Stimulated activated naive CD8-positive, alpha-beta T cell treated with anti-CD3 and anti-CD28 coated beads, Interleukin-15, amount 100 ng/mL, for 72 hours (primary cell): Measurements from ENCODE around the gene TRIOBP.
A peak's percentile ranks its signal among the peaks of the same experiment; 100 is the strongest.
"Not testable (repeated sequence)": the region's sequence is repeated elsewhere in the genome, so short reads cannot be mapped to it uniquely, and the experiment has no call there.

Source experiments
- ATAC-seq: fragments of 150-1000 bp; cut with Tn5 transposase; 2 replicates; pipeline ENCODE4 v1.10.0; 2021; ENCODE audit warnings: mild to moderate bottlenecking, moderate library complexity
- DNase-seq, 2 donors: peaks; one replicate each; pipeline ENCODE4 v3.0.0; 2021 to 2022
- H3K27ac Mint-ChIP-seq, 2 donors: one replicate each; pipeline ENCODE4 v1.8.0; 2022; ENCODE audit warnings: mild to moderate bottlenecking in 2 of 2, mixed read lengths in 2 of 2, moderate library complexity in 2 of 2
- H3K27me3 Mint-ChIP-seq: one replicate; pipeline ENCODE4 v1.8.0; 2022; ENCODE audit warnings: mixed read lengths
- H3K4me1 Mint-ChIP-seq: one replicate; pipeline ENCODE4 v1.8.0; 2022; ENCODE audit warnings: mild to moderate bottlenecking, mixed read lengths
- H3K4me3 Mint-ChIP-seq, 2 donors: one replicate each; pipeline ENCODE4 v1.8.0; 2022; ENCODE audit warnings: mild to moderate bottlenecking in 2 of 2, mixed read lengths in 2 of 2, moderate library complexity in 1 of 2
- H3K9me3 Mint-ChIP-seq, 2 donors: one replicate each; pipeline ENCODE4 v1.8.0; 2022; ENCODE audit warnings: mixed read lengths in 2 of 2

Gene TRIOBP

DNA sequence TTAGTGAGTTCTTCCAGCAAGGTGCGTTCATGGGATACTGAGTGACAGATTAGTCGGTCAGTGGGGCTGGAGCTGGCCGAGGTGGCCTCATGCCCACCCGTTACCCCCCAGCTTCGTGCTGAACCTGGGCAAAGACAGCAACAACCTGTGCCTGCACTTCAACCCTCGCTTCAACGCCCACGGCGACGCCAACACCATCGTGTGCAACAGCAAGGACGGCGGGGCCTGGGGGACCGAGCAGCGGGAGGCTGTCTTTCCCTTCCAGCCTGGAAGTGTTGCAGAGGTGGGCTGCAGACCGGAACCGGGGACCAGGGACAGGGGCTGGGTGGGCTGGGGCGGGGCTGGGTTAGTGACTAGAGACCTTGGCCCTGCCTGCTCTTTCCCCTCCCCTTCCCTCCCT lies 18.5 kb upstream of the TRIOBP start:
- H3K27ac Mint-ChIP-seq, result no peak overlapping the region
- H3K9me3 Mint-ChIP-seq, result no peaks in the 10 kb centered on the region
- no peak for ATAC-seq
- peaks cover 66% of the 10 kb centered on the region for H3K4me1 Mint-ChIP-seq
- H3K4me3 Mint-ChIP-seq, result no peak overlapping the region
- no peak for DNase-seq
- no peaks in the 10 kb centered on the region for H3K27me3 Mint-ChIP-seq

- no peak for ATAC-seq
- Mint-ChIP-seq H3K27ac (no peak overlapping the region), H3K4me1 (peaks cover 53% of the 10 kb centered on the region), H3K9me3 (no peaks in the 10 kb centered on the region), H3K27me3 (no peaks in the 10 kb centered on the region), H3K4me3 (no peak overlapping the region)
- DNase-seq, result no peak
Observed at GRCh38 chr22:37679670-37680069, 17.2 kb upstream of the TRIOBP start.

- Mint-ChIP-seq H3K27ac (no peak overlapping the region), H3K4me3 (no peak overlapping the region), H3K27me3 (no peaks in the 10 kb centered on the region)
Observed at GRCh38 chr22:37680191-37680851, 16.5 kb upstream of the TRIOBP start.

GRCh38 chr22:37681001-37681424 lies 15.8 kb upstream of the TRIOBP start:
- DNase-seq (no peak), ATAC-seq (no peak)
- H3K9me3 Mint-ChIP-seq, result no peaks in the 10 kb centered on the region
- H3K4me1 Mint-ChIP-seq, result peaks cover 48% of the 10 kb centered on the region
- no peak overlapping the region for H3K4me3 Mint-ChIP-seq
- H3K27ac Mint-ChIP-seq, result no peak overlapping the region
- no peaks in the 10 kb centered on the region for H3K27me3 Mint-ChIP-seq

More at GRCh38 chr22:37680191-37680851, 16.5 kb upstream of the TRIOBP start:
- ATAC-seq (no peak), DNase-seq (no peak)
- no peaks in the 10 kb centered on the region for H3K9me3 Mint-ChIP-seq
- H3K4me1 Mint-ChIP-seq, result peaks cover 48% of the 10 kb centered on the region

GRCh38 chr22:37681556-37682049 lies 15.2 kb upstream of the TRIOBP start:
- peak; percentile 47 for ATAC-seq
- Mint-ChIP-seq H3K4me3 (no peak overlapping the region), H3K9me3 (no peaks in the 10 kb centered on the region), H3K27me3 (no peaks in the 10 kb centered on the region), H3K27ac (no peak overlapping the region), H3K4me1 (peaks cover 47% of the 10 kb centered on the region)
- DNase-seq, result peak; percentile 73 to 80

DNA sequence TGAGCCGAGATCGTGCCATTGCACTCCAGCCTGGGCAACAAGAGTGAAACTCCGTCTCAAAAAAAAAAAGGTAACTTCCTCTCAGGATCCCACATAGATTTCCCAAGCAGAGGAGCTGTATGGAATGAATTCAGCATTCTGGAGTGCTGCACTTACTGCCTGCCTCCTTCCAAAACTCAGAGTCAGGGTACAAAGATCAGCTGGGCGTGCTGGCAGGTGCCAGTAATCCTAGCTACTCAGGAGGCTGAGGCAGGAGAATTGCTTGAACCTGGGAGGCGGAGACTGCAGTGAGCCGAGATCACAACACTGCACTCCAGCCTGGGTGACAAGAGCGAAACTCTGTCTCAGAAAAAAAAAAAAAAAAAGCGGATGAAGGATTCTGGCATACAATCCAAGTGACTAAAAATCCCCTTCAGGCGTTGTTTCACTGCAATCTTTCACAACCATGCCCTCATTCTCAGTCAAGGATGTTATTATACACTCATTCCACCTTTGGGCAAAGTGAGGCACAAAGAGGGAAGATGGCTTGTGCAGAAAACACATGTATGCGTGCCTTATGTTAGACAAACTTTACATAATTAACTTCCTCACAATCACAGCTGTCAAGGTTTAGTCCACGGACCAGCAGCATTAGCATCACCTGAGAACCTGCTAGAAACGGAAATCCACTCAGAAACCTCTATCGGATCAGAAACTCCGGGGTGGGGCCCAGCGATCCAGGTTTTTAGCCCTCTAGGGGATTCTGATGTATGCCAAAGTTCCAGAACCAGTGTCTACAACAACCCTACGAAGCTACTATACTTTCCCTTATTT lies 11.8 kb upstream of the TRIOBP start:
- no peak overlapping the region for H3K27ac Mint-ChIP-seq
- H3K4me3 Mint-ChIP-seq, result no peak overlapping the region
- ATAC-seq, result no peak
- no peak for DNase-seq
- peaks cover 46% of the 10 kb centered on the region for H3K4me1 Mint-ChIP-seq
- no peaks in the 10 kb centered on the region for H3K9me3 Mint-ChIP-seq
- H3K27me3 Mint-ChIP-seq, result no peaks in the 10 kb centered on the region

GRCh38 chr22:37686002-37686982 lies 10.6 kb upstream of the TRIOBP start, which contains the start of gene NOL12:
Gene NOL12 (plus strand): TSS chr22:37686343. CDS start chr22:37686393, 50 bp downstream.
- Mint-ChIP-seq H3K27me3 (no peaks in the 10 kb centered on the region), H3K4me1 (peaks cover 41% of the 10 kb centered on the region)
- peak; percentile 81 to 82 for DNase-seq

GRCh38 chr22:37690407-37690806 lies 6.4 kb upstream of the TRIOBP start:
- no peak for ATAC-seq
- DNase-seq, result no peak
- Mint-ChIP-seq H3K4me3 (no peak overlapping the region), H3K4me1 (peaks cover 35% of the 10 kb centered on the region), H3K27ac (no peak overlapping the region), H3K9me3 (no peaks in the 10 kb centered on the region), H3K27me3 (no peaks in the 10 kb centered on the region)

More at GRCh38 chr22:37686002-37686982, 10.6 kb upstream of the TRIOBP start, which contains the start of gene NOL12:
- H3K27ac Mint-ChIP-seq, result peak within 1 kb of the TSS; percentile 96 to 97
- peak within 1 kb of the TSS; percentile 98 to 99 for H3K4me3 Mint-ChIP-seq
- peak; percentile 93 for ATAC-seq
- H3K9me3 Mint-ChIP-seq, result no peaks in the 10 kb centered on the region

DNA sequence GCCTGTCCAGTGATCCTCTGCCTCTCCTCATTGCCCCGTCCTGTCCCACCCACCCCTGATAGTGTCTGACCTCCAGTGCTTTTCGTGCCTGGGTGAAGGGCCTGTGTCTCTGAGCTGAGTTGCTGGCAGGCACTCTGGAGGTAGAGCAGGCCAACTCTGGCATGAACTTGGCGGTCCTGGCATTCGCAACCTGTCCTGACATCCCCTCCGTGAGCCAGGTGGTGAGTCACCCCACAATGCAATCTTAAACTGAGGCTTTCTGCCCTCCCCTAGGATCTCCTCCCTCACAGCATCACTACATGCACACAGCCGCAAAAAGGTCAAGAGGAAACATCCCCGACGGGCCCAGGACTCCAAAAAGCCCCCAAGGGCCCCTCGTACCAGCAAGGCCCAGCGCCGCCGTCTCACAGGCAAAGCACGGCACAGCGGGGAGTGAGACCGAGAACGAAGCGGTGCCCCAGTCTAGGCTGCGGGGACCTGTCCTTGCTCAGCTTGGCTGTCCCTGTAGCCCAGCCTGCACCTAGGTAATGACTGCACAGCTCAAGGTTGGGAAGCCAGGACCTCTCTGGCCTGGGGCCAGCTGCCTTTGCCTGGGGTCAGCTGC lies 5.8 kb upstream of the TRIOBP start:
- no peak overlapping the region for H3K4me3 Mint-ChIP-seq
- no peak overlapping the region for H3K27ac Mint-ChIP-seq
- peaks cover 35% of the 10 kb centered on the region for H3K4me1 Mint-ChIP-seq
- no peaks in the 10 kb centered on the region for H3K9me3 Mint-ChIP-seq
- no peaks in the 10 kb centered on the region for H3K27me3 Mint-ChIP-seq
- DNase-seq, result no peak
- ATAC-seq, result no peak

- ATAC-seq (no peak), DNase-seq (no peak)
- Mint-ChIP-seq H3K27me3 (no peaks in the 10 kb centered on the region), H3K4me1 (peaks cover 31% of the 10 kb centered on the region), H3K9me3 (no peaks in the 10 kb centered on the region), H3K27ac (no peak overlapping the region), H3K4me3 (no peak overlapping the region)
Observed at GRCh38 chr22:37692627-37693285, 4.1 kb upstream of the TRIOBP start.

- DNase-seq, H3K27me3 Mint-ChIP-seq, ATAC-seq, H3K27ac Mint-ChIP-seq, H3K4me3 Mint-ChIP-seq, H3K9me3 Mint-ChIP-seq: not testable (repeated sequence)
- H3K4me1 Mint-ChIP-seq, result peaks cover 21% of the 10 kb centered on the region
Observed at GRCh38 chr22:37694131-37694530, 2.7 kb upstream of the TRIOBP start.

GRCh38 chr22:37696260-37696656 lies 590 bp upstream of the TRIOBP start:
- not testable (repeated sequence) for DNase-seq, H3K27me3 Mint-ChIP-seq, H3K27ac Mint-ChIP-seq, H3K9me3 Mint-ChIP-seq
- Mint-ChIP-seq H3K4me3 (peak overlapping the region; percentile 44 to 78), H3K4me1 (peaks cover 21% of the 10 kb centered on the region)
- ATAC-seq, result peak; percentile 29

- Mint-ChIP-seq H3K27ac (no peak overlapping the region), H3K27me3 (no peaks in the 10 kb centered on the region), H3K4me1 (peaks cover 21% of the 10 kb centered on the region), H3K9me3 (no peaks in the 10 kb centered on the region), H3K4me3 (no peak overlapping the region)
- ATAC-seq (no peak), DNase-seq (no peak)
Observed at GRCh38 chr22:37697538-37697835, 639 bp downstream of the TRIOBP start.

DNA sequence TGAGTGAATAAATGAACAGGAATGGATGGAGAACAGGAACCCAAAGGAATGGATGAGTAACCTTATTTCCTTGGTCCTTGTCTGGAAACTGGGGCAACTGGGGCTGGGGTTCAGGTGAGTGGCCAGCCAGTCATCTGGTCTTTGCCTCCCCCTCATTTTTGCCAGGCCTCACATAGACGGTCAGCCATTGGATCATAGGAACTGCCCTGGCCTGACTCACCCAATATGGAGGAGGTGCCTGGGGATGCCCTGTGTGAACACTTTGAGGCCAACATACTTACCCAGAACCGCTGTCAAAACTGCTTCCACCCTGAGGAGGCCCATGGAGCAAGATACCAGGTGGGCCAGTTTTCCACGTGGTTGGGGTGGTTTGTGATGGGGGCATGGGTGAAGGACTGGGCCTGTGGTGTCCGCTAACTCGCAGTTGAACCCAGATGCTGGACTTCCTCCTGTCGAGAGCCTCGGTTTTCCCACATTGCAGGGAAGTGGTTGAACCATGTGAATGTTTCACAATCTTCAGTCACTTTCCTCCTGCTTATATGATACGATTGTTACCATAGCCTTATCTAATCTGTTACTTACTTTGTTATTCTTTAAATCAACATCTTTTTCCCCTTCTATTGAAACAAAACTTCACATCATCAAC lies 4.4 kb downstream of the TRIOBP start:
- H3K4me1 Mint-ChIP-seq, result peaks cover 9% of the 10 kb centered on the region
- H3K4me3 Mint-ChIP-seq, result no peak overlapping the region
- no peaks in the 10 kb centered on the region for H3K27me3 Mint-ChIP-seq
- no peak for DNase-seq
- ATAC-seq, result no peak
- no peak overlapping the region for H3K27ac Mint-ChIP-seq
- H3K9me3 Mint-ChIP-seq, result no peaks in the 10 kb centered on the region
